Right lobe of liver (tissue), 4 donors: Measurements from ENCODE around the gene NES.

Experiments used
- CTCF ChIP-seq, 4 donors: fragments of 200-600 bp in 3 of 4; fragments of 450-650 bp in 1 of 4; IDR thresholded peaks; one replicate each; pipeline versions ENCODE4 v1.5.1 to v1.8.0; 2016 to 2022; ENCODE audit warnings: antibody characterized with exemption in 4 of 4, mild to moderate bottlenecking in 2 of 4
- POLR2A ChIP-seq: fragments of 450-650 bp; IDR thresholded peaks from one replicate; pipeline ENCODE4 v1.6.1; 2017; ENCODE audit warnings: antibody characterized with exemption, mild to moderate bottlenecking
- donor health status: DM: no; HTN: no; CAD: no.
- donor health status: DM: no; HTN: no; CAD: no.
- donor health status: DM: no; HTN: yes; CAD: no.

GRCh38 chr1:156641761-156642264, 35.4 kb downstream of the NES start, which contains the start of gene BCAN:
- TF ChIP-seq CTCF (IDR thresholded peaks at IDR 0.05): no peak
- TF ChIP-seq POLR2A: no peak
